Measurements from ENCODE around the gene KRTAP7-1. TPM values are rescaled to one million over a fixed set of nuclear protein-coding genes. Genes with fewer than 3 reads are reported as not detected.

KRTAP7-1 gene
- polyA plus RNA-seq, 1 experiment, result not detected

- no peak overlapping the region for H3K4me3 ChIP-seq (ENCODE audit: low read depth, low read length)
- no peak for DNase-seq (ENCODE audit: low read depth)
- ChIA-PET POLR2A (no interaction called here), CTCF (interaction anchor here (1.2 kb wide), 1 partner anchor 26 kb away, joined by 3 read pairs; no protein-coding TSS in a partner anchor)
- no peak for TF ChIP-seq CTCF (IDR thresholded peaks at IDR 0.05; ENCODE audit: insufficient read depth, low read depth, low read length)
- H3K27me3 ChIP-seq (ENCODE audit: control insufficient read depth, insufficient read depth, low read length), result no peaks in the 10 kb centered on the region
- H3K36me3 ChIP-seq (ENCODE audit: control insufficient read depth, insufficient read depth, low read length), result no peaks in the 10 kb centered on the region
Observed at GRCh38 chr21:30793581-30794314, 35.8 kb downstream of the KRTAP7-1 start.

GRCh38 chr21:30779249-30779648, 50.3 kb downstream of the KRTAP7-1 start:
- H3K4me3 ChIP-seq (ENCODE audit: low read depth, low read length), result no peak overlapping the region
- CTCF ChIA-PET, result no interaction called here
- H3K27me3 ChIP-seq (ENCODE audit: control insufficient read depth, insufficient read depth, low read length), result no peaks in the 10 kb centered on the region
- DNase-seq (ENCODE audit: low read depth), result no peak
- POLR2A ChIA-PET, result no interaction called here
- no peak for TF ChIP-seq CTCF (IDR thresholded peaks at IDR 0.05; ENCODE audit: insufficient read depth, low read depth, low read length)
- H3K36me3 ChIP-seq (ENCODE audit: control insufficient read depth, insufficient read depth, low read length), result no peaks in the 10 kb centered on the region

Small RNA genes within 50 kb of the gene (small RNA-seq; reads per million reads assigned to genes)
- gene KRTAP8-2P (ENCODE audit: insufficient read length, low read depth, low replicate concordance) (not detected), gene KRTAP8-3P (ENCODE audit: insufficient read length, low read depth, low replicate concordance) (not detected)

Other genes with a start within 250 kb of the KRTAP7-1 start
- gene KRTAP22-2, start 239.4 kb downstream of the KRTAP7-1 start, polyA plus RNA-seq (2011; rRNA removed), result not detected in 2 replicates
- not detected in 2 replicates for gene KRTAP6-3, start 237.3 kb downstream of the KRTAP7-1 start, polyA plus RNA-seq (2011; rRNA removed)
- not detected in 2 replicates for gene KRTAP6-2, start 230.9 kb downstream of the KRTAP7-1 start, polyA plus RNA-seq (2011; rRNA removed)
- not detected in 2 replicates for gene KRTAP22-1, start 228.7 kb downstream of the KRTAP7-1 start, polyA plus RNA-seq (2011; rRNA removed)
- not detected in 2 replicates for gene KRTAP6-1, start 215.8 kb downstream of the KRTAP7-1 start, polyA plus RNA-seq (2011; rRNA removed)
- not detected in 2 replicates for gene KRTAP20-1, start 213.3 kb downstream of the KRTAP7-1 start, polyA plus RNA-seq (2011; rRNA removed)
- gene KRTAP20-4, start 209.1 kb downstream of the KRTAP7-1 start, polyA plus RNA-seq (2011; rRNA removed), result not detected in 2 replicates
- not detected in 2 replicates for gene KRTAP20-2, start 194.6 kb downstream of the KRTAP7-1 start, polyA plus RNA-seq (2011; rRNA removed)
- gene KRTAP20-3, start 186.9 kb downstream of the KRTAP7-1 start, polyA plus RNA-seq (2011; rRNA removed), result not detected in 2 replicates
- gene KRTAP21-3, start 111.0 kb downstream of the KRTAP7-1 start, polyA plus RNA-seq (2011; rRNA removed), result not detected in 2 replicates
- gene KRTAP21-2, start 82.5 kb downstream of the KRTAP7-1 start, polyA plus RNA-seq (2011; rRNA removed), result not detected in 2 replicates
- gene KRTAP21-1, start 74.3 kb downstream of the KRTAP7-1 start, polyA plus RNA-seq (2011; rRNA removed), result not detected in 2 replicates
- gene KRTAP8-1, start 16.5 kb downstream of the KRTAP7-1 start, polyA plus RNA-seq (2011; rRNA removed), result not detected in 2 replicates
- not detected in 2 replicates for gene KRTAP11-1, start 51.8 kb upstream of the KRTAP7-1 start, polyA plus RNA-seq (2011; rRNA removed)
- not detected in 2 replicates for gene KRTAP19-8, start 208.7 kb upstream of the KRTAP7-1 start, polyA plus RNA-seq (2011; rRNA removed)